GM03348 (cell line): ENCODE results near the gene TSPAN4.

Source experiments
- DNase-seq: peaks from one replicate; pipeline ENCODE4 v3.0.0; 2012; ENCODE audit warnings: low spot score

TSPAN4 gene

DNA sequence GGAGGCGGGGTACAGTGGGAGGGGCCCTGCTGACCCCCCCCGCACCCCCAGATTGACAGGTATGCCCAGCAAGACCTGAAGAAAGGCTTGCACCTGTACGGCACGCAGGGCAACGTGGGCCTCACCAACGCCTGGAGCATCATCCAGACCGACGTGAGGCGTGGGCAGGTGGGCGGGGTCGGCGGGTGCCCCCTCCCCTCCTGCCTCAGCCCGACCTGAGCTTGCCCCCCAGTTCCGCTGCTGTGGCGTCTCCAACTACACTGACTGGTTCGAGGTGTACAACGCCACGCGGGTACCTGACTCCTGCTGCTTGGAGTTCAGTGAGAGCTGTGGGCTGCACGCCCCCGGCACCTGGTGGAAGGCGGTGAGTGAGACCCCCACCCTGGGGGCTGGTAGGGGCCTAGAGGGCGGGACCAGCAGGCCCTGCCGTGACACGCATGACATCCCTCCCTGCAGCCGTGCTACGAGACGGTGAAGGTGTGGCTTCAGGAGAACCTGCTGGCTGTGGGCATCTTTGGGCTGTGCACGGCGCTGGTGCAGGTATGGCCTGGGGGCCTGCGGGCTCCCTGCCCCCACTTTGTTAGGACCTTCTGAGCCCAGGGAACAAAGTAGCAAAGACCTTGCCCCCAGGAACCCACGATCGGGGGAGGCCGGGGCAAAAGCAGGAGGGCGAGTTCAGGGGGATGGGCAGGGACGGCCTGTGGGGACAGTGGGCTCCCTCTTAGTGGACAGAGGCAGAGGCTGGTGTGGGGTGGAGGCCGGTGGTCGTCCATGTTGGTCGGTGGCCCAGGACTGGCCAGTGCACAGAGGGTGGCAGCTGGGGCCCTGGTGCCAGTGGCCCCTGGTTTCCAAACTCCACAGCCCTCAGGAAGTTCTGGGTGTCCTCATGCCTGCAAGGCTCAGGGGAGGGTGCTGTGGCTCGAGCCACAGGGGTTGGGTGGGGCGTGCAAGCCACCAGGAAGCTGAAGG is 23.1 kb downstream of the TSPAN4 start:
- DNase-seq: no peak

DNA sequence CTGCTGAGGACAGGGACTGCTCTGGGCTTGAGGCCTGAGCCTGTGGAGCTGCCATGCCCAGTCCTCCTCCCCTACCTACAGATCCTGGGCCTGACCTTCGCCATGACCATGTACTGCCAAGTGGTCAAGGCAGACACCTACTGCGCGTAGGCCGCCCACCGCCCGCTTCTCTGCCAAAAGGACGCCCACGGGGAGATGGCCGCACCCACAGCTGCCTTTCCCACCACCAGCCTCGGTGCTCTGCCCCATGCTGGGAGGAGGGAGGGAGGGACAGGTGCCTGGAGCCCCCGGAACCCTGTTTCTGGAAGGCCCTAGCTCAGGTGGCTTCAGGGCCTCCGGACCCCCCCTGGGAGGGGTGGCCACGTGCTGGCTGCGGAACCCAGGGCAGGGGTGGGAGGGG is 23.8 kb downstream of the TSPAN4 start:
- no peak for DNase-seq

DNA sequence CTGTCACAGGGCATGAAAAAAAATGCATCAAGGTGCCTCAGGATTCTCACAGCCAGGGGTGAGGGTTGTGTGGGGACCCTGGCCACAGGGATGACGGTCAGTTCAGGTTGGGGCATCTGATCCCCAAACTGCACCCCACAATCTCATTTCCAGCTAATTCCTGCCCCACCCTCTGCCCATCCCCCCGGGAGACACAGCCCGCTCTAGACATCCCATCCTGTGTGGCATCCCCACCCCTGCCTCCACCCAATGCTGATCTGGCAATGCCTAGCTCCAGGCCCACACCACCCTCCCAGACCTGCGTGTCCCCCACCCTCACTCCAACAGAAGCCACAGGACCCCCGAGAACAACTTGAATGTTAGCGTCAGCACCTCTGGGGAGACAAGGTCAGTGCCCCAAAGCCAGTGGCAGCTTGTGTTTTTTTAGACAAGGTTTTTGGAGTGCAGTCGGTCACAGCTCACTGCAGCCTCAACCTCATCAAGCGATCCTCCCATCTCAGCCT is 25.3 kb downstream of the TSPAN4 start:
- no peak for DNase-seq

DNA sequence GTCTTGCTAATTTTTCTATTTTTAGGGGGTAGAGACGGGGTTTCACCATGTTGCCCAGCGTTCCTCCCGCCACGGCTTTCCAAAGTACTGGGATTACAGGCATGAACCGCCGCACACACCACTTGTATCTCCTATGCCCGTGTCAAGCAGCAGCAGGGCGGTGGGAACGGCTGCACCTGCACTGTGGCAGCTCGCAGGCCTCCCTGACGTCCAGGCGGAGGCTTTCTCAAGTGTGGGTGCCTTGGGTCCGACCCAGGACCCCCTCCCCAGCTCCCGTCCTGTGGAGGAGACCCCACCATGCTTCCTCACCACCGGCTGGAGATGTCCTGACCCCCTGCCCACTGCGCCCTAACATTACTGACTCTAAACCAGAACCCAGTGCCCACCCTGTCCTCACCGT is 25.7 kb downstream of the TSPAN4 start:
- DNase-seq: no peak

DNA sequence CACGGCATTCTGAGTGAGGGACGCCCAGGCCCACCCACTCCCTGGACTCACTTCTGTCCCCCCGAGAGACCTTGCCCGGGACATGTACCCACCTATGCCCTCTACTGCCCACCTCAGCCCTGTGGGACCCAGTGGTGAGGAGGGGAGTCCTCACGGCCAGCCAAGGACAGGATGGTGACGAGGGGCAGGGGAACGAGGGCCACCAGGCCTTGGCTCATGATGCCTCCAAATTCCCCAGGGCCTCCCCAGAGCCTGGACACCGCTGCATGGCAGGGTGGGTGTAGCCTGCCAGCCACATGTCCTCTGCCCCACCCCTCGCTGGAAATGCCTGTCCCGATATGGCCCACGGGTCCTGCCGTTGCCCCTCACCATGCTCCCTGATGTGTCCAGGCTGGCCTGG is 26.1 kb downstream of the TSPAN4 start:
- no peak for DNase-seq

DNA sequence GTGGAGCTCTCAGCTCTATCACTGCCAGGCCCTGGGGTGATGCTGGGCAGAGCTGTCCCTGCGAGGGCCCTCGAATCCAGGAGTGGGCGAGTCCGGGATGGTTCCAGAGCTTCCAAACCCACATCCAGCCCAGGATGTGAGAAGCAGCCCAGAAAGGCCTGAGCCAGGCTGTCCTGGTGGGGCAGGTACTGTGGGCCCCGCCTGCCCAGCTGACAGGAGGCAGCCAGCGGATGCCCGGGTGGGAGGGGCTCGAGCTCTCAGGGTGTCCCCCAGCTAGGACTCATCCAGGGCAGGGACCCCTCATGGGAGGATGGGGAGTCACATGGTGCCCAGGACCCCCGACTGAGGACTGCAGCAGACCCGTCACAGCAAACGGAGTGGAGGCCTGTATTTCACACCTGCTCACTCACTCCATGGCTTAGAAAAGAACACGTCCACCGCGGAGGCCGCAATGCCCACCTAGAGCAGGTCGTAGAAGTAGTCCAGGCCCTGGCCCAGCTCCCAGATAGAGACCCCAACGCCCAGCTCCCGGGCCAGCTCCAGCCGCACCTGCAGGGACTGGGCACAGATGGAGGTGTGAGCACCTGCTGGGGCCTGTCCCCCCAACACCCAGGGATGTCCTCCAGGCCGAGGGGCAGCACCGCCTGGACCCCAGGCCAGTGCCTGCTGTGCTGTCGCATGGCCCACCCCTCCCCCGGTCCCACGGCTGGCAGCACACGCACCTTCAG is 26.9 kb downstream of the TSPAN4 start:
- no peak for DNase-seq

DNA sequence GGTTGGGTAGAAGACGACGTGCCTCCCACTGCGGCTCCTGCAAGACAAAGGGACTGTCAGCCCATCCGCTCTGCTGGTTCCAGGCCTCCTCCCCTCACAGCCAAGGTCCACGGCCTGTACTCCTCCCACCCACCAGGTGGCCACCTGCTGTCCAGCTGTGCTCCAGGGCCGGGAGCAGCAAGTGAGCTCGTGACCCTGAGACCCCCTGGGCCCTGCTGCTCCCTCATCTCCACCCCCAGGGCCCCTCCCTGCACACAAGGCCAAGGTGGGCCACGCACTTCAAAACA is 27.4 kb downstream of the TSPAN4 start:
- no peak for DNase-seq

DNA sequence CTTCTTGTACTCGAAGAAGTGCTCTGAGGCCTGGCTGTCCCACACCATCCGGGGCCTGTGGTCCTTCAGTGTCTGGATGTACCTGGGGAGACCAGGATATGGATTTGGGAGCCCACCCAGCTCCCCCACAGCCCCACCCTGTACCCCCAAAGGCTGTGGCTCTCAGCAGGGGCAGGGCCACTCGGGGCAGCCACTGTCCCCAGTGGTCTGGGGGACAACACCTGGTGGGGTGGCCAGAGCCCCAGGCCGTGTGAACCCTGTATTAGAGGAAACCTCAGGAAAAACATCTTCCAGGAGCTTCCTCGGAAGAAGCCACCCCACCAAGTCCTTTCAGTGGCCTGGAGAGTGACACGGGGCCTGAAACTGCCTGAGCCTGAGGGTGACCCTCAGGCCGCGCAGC is 27.8 kb downstream of the TSPAN4 start:
- no peak for DNase-seq

DNA sequence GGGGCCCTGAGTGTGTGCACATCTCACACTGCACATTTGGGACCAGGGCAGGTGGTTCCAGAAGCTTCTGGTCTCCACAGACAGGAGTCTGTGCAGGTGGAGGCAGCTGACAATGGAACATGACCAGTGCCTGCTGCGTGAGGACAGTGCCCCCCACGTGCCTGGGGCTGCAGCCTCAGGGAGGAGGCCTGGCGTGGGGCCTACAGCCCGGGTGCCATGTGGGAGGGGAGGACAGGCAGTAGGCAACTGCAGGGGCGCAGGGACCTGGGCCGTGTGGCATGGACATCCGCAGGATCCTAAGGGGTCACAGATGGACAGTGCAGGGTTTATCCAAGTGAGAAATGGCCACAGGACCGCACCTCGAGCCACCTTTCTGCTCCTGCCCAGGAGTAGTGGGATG is 28.8 kb downstream of the TSPAN4 start:
- no peak for DNase-seq

DNA sequence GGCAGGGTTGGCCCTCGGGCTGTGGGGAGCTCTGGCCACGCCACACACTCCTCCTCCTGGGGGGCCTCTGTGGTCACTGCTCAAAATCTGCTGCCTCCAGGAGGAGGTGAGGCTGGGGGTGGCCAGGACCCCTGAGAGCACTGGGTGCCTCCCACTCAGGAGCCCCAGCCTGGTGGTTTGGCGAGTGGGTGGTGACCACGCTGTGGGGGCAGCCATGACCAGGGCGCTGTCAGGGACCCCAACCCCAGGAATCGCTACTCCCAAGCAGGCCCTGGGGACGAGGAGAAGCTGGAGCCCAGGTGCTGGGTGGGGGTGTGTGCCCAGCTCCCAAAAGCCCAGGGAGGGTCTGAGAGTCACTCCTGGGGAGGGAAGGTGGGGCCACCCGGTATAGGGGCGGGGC is 30.1 kb downstream of the TSPAN4 start:
- DNase-seq: peak; percentile 32

DNA sequence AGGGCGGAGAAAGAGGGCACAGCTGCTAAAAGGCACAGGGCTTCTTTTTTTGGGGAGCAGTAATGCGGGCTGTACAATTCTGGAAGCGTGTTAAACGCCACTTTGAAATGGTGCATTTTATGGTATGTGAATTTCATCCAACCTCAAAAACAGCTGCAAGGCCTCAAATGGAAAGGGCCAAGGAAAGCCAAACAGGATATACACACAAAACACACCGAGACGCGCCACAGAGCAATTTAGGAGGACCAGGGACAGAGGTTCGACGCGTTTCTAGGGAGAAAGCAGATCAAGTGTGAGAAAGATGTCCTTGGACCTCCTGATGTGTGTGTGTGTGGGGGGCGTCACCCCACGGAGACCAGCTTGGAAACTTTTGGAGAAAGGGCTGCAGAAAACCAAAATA is 31.1 kb downstream of the TSPAN4 start:
- no peak for DNase-seq

DNA sequence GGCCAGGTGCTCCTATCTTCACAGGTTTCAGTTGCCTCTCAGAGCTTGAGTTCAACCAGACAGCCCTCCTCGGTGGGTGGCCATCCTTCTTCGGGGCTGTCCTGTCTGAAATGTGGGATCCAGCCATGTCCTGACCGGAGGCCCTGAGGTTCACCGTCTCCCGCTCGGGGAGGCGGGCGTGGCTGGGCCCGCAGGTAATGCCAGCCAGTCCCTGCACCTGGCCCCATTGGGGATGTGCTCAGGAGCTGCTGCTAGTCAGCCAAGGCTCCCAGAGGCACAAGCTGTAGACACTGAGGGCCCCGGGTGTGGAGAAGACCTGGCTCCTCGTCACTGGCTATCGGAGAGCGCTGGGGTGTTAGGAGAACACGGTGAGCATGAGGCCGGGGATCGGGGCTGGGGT is 32.6 kb downstream of the TSPAN4 start:
- no peak for DNase-seq

DNA sequence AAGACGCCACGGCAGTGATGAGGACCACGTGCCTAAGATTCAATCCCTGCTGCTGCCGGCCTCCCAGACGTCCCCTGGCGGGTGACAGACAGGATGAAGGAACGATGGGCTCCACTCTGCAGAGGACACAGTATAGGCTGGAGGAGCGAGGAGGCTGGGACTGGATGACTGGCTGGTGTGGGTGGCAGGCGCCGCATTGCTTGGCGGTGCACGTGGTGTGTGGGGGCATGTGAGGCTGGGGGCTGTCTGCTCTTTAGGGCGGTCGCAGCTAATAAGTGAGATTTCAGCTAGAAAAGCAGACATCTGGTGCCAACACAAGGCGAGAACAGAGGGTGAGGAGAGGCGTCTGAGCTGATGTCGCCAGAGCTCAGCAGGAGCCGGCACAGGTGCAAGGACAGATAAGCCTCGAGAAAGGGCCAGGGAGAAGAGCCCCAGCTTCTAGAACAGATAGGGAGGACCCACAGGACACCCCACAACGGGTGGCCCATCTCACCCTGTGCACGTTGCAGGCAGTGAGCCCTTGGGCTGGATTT is 33.2 kb downstream of the TSPAN4 start:
- DNase-seq: no peak

DNA sequence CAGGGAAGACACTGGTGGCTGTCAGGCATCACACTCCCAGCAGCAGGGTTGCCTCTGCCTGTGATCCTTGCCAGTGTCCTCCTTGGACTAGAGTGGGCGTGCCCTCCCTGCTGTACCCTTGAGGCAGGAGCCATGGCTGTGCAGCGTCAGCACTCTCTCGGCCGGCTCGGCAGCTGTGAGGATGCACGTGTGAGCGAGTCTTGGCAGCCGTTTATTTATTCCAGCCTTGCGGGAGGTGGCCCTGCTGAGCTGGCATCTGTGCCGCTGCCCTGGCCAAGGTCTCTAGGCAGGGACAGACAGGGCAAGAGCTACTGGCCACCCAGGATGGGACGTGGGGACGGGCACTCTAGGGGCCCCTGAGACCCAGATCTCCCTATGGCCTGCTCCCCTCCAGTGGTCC is 33.9 kb downstream of the TSPAN4 start:
- DNase-seq: no peak

DNA sequence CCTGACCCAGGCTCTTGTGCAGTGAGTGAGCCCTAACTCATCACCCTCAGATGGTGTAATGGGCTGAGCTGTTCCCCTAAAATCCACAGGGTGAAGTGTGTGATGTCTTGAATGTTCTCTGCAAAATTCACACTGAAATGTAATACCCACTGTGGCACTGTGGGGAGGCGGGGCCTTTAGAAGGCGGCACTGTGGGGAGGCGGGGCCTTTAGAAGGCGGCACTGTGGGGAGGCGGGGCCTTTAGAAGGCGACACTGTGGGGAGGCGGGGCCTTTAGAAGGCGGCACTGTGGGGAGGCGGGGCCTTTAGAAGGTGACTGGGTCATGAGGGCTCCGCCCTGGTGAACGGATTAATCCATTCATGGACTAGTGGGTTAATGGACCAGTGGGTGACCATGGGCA is 34.9 kb downstream of the TSPAN4 start:
- no peak for DNase-seq

DNA sequence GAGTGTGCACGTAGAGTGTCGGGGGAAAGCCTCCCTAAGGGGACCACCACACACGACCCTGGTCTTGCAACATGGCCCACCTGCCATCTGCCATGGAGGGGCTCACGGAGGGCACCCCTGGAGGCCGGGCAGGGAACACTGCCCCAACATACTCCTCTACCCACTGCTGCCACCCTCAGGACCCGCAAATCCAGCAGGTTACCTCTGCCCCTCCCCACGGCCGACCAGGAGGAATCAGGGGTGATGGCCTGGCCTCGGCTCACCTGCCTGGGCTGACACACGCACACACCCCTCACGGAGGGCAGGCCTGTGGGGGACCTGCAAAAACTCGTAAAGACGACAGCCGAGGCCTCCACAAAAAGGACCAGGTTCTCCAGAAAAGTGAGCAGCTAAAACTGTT is 37.8 kb downstream of the TSPAN4 start:
- no peak for DNase-seq

DNA sequence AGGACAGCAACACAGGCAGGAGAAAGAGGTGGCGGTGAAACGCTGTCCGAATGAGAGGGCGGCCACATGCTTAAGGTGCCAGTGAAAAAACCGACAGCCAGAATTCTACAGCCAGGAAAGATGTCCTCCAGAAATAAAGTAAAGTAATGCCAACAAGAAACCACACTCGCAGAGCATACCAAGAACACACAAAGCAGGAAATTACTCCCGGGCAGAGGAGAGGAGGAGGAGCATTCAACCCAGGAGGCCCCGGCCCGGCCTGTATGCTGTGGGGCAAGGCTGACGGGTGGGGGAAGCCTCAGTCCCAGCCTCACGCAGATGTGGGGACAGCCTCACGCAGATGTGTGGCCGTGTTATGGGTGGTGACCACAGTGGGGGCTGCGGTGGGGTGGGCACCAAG is 39.9 kb downstream of the TSPAN4 start:
- no peak for DNase-seq

DNA sequence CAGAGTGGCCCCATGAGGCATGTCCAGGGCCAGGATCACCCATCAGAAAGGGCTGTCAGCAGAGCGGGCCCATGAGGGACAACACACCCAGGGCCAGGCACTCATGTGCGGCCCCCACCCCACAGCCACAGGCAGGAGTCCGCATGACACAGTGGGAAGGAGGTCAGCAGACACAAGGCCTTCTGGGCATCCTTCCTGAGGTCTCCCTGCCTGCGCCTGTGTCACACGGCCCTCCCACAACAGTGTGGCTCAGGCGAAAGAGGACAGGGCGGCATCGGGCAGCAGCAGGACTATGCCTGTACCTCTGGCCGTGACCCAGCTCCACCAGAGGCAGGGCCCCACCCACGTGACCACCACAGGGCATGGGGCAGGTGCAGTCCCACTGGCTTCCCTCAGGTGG is 40.9 kb downstream of the TSPAN4 start:
- DNase-seq: no peak

DNA sequence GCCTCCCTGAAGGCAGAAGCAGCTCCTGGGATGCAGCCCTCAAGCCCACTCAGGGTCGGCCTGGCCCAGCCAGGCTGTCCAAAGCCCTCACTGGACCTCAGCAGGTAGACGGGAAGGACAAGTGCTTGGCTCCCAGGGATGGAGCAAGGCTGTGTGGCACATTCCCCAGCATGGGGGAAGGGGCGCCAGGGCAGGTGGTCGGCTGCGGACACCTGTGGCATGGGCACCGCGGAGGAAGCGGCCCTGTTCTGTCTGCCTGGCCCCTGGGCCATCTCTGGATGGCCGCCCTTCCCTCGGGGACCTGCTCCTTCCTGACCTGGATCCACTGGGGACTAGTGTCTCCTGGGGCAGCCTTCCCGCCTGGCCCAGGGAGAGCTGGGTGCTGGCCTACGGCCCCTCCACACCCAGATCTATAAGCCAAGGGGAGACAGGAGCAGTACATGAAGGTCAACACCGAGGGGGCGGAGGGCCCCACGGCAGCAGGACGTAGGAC is 42.0 kb downstream of the TSPAN4 start:
- no peak for DNase-seq

DNA sequence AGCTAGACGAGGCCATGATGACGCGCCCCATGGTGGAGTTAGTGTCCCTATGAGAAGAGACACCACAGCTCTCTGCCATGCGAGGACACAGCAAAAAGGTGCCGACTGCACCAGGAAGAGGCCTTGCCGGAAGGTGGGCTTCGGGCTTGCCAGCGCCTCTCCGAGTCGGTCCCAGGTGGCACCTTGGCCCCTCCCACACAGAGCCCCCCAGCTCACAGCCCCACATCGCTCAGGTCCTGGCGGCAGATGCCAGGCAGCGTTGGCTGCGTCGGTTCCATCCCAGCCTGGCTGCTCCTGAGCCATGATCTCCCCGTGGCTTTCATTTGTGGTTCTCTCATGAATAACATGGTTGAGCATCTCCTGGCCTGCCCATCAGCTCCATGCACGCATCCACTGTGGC is 43.9 kb downstream of the TSPAN4 start:
- no peak for DNase-seq

DNA sequence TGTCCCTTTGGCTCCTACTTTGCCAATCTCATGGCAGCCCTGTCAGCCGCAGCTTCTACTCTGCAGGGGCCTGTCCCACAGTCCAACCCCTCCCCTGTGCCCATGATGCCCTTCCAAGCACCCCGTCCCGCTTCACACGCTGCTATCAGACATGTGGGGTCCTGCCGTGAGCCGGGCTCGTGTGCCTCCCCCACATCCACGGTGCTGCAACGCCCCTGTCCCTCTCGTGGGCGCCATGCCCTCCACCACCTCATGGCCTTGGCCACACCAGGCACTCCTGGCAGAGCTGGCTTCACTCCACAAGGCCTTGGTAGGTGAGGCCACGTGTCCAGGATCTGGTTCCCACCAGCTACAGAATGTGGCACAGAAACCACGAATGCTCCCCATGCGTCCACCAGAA is 44.9 kb downstream of the TSPAN4 start:
- no peak for DNase-seq

DNA sequence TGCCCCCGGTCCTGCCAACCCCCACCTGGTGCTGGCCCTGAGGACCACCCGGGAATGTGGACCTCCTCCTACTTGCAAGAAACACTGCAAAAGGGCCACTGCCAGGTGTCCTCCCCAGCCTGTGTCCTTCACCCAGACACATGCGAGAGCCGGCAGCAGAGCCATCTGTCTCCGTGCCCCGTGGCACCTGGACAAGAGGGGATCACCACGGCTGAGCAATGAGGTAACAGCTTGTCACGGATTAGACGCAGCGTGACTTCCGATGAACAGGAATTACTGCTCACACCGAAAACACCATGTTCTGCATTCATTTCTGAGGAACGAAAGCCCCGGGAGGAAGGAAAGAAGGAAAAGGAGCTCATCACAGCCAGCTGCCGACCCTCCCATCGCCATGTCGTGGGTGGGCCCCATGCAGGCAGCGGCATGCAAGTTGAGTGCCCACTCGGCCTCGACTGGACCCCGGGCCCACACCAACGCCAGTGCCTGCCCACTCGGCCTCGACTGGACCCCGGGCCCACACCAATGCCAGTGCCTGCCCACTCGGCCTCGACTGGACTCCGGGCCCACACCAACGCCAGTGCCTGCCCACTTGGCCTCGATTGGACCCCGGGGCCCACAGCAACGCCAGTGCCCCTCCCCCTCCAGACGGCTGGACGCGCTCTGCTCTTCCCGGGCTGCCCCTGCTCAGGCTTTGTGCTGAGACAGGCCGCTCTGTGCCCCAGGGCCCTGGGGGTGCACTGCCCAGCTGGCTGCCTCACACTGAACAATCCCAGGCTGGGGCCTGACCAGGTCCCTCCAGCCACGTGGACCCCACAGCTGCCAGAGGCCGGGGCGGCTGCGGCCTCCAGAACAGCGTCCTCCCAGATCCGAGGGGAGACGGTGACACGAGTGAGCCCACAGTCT is 45.9 kb downstream of the TSPAN4 start:
- no peak for DNase-seq
